GM12878 (cell line): ENCODE measurements around the gene DEK. TPM values are rescaled to one million over a fixed set of nuclear protein-coding genes. Genes with fewer than 3 reads are reported as not detected.
A peak's percentile ranks its signal among the peaks of the same experiment; 100 is the strongest.

ENCODE experiments used
- CREB1 ChIP-seq: IDR thresholded peaks from 2 replicates; pipeline ENCODE4 v1.6.1; 2012; ENCODE audit warnings: low read depth, mild to moderate bottlenecking, inconsistent platforms
- EGR1 ChIP-seq, 2 experiments: IDR thresholded peaks; 1 replicate in 1 of 2; 2 replicates in 1 of 2; pipeline ENCODE4 v1.6.1; 2011 to 2012; ENCODE audit warnings: low read depth in 2 of 2, low read length in 2 of 2, borderline replicate concordance in 1 of 2, mild to moderate bottlenecking in 1 of 2, moderate library complexity in 1 of 2
- HCFC1 ChIP-seq: fragments of 150-350 bp; IDR thresholded peaks from 2 replicates; pipeline ENCODE4 v1.6.1; 2014; ENCODE audit warnings: low read length
- NFYB ChIP-seq: IDR thresholded peaks from 2 replicates; pipeline ENCODE4 v1.6.1; 2011; ENCODE audit warnings: low read depth, mild to moderate bottlenecking, low read length, improper control_type of control experiment, moderate library complexity; ENCODE audit not compliant: insufficient read depth
- NR2C1 ChIP-seq: fragments of 450-650 bp; IDR thresholded peaks from 2 replicates; pipeline ENCODE4 v1.6.1; 2017; ENCODE audit warnings: antibody characterized with exemption, mild to moderate bottlenecking, moderate library complexity
- RAD21 ChIP-seq: IDR thresholded peaks from 2 replicates; pipeline ENCODE4 v1.6.1; 2011; ENCODE audit warnings: mild to moderate bottlenecking, low read depth, low read length, moderate library complexity; ENCODE audit not compliant: insufficient read depth
- RAD51 ChIP-seq: fragments of 450-650 bp; IDR thresholded peaks from 2 replicates; pipeline ENCODE4 v1.6.1; 2016; ENCODE audit warnings: moderate library complexity, mild to moderate bottlenecking, inconsistent platforms
- RUNX3 ChIP-seq: IDR thresholded peaks from 2 replicates; pipeline ENCODE4 v1.6.1; 2012; ENCODE audit warnings: low read length, inconsistent platforms
- SPI1 ChIP-seq: IDR thresholded peaks from 2 replicates; pipeline ENCODE4 v1.6.1; 2011; ENCODE audit warnings: low read depth, mild to moderate bottlenecking, low read length, moderate library complexity, borderline replicate concordance; ENCODE audit not compliant: insufficient read depth
- SREBF2 ChIP-seq: IDR thresholded peaks from 2 replicates; pipeline ENCODE4 v1.6.1; 2012; ENCODE audit warnings: mild to moderate bottlenecking, low read length
- SUPT20H ChIP-seq: IDR thresholded peaks from 2 replicates; pipeline ENCODE4 v1.6.1; 2011; ENCODE audit warnings: low read depth, mild to moderate bottlenecking, low read length, moderate library complexity, borderline replicate concordance; ENCODE audit not compliant: control insufficient read depth
- TCF12 ChIP-seq: IDR thresholded peaks from 2 replicates; pipeline ENCODE4 v1.6.1; 2011; ENCODE audit warnings: low read depth, mild to moderate bottlenecking, low read length
- TCF7 ChIP-seq: IDR thresholded peaks from 2 replicates; pipeline ENCODE4 v1.6.1; 2014; ENCODE audit warnings: antibody characterized with exemption, borderline replicate concordance
- ZNF384 ChIP-seq: IDR thresholded peaks from 2 replicates; pipeline ENCODE4 v1.6.1; 2012; ENCODE audit warnings: low read depth, mild to moderate bottlenecking, low read length, improper control_type of control experiment, borderline replicate concordance
- polyA plus RNA-seq, 11 experiments: library from polyadenylated mRNA; depleted of rRNA in 4 of 11; unstranded in 6 of 11; stranded (reverse) in 5 of 11; fragments of >200 nt; fragmentation: Nextera tagmentation in 4 of 11; fragmentation: Illumina TruSeq in 1 of 11; extraction: Ambion mirVana in 4 of 11; extraction: Trizol in 1 of 11; gene quantifications; 1 replicate in 1 of 11; 2 replicates in 10 of 11; pipeline versions ENCODE4 v1.2.1 to v1.2.3, GENCODE V29; 2011 to 2016; ENCODE audit warnings: inconsistent platforms in 2 of 11, missing spikeins in 2 of 11, low read depth in 1 of 11
- total RNA-seq, 4 experiments: library from RNA; depleted of rRNA in 3 of 4; stranded (reverse); fragments of >200 nt in 3 of 4; fragmentation: Illumina TruSeq in 1 of 4; extraction: Trizol in 1 of 4; gene quantifications; 2 replicates each; pipeline versions ENCODE4 v1.2.1 to v1.2.3, GENCODE V29; 2013 to 2021
- TF ChIP-seq, protein P1 (sequence below): fragments of 450-650 bp; conservative IDR thresholded peaks from 2 replicates; pipeline ENCODE4 v1.6.1; 2017; ENCODE audit warnings: mild to moderate bottlenecking, moderate library complexity
- TF ChIP-seq, protein P2 (sequence below): fragments of 450-650 bp; IDR thresholded peaks from 2 replicates; pipeline ENCODE4 v1.6.1; 2017; ENCODE audit warnings: antibody characterized with exemption, mild to moderate bottlenecking, moderate library complexity
- TF ChIP-seq, protein P3 (sequence below): IDR thresholded peaks from 2 replicates; pipeline ENCODE4 v1.6.1; 2011; ENCODE audit warnings: mild to moderate bottlenecking, low read depth, low read length, moderate library complexity; ENCODE audit not compliant: insufficient replicate concordance
- TF ChIP-seq, protein P4 (sequence below): fragments of 450-650 bp; IDR thresholded peaks from 2 replicates; pipeline ENCODE4 v1.6.1; 2014; ENCODE audit warnings: mild to moderate bottlenecking
- TF ChIP-seq, protein P5 (sequence below): fragments of 150-350 bp; IDR thresholded peaks from 2 replicates; pipeline ENCODE4 v1.6.1; 2016; ENCODE audit warnings: low read depth, low read length

The DEK gene
- total and polyA plus RNA-seq, 10 of the 15 experiments (the other 5 are each of a cell fraction or from before 2014, with no cell fraction given), result 111 to 346 (median 196) TPM

DNA sequence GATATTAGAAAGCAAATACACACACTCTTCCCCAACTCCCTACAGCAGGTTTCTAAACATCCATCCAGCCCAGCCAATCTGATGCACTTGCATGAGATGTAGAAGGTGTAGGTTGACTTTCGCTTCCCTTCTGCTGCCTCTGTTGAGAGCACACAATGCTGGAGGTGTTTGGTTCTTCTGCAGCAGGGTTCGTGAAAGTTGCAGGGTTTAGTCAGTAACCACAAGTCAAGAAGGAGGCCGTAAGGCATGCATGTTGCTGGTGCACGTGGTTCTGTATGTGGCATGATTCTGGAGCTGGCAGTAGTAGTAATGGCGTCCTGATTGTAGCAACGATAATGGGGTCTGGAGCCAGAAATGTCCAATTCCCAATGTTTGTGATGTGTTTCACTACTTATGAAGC lies 53.0 kb downstream of the DEK start (continued):
- TF ChIP-seq, protein P1, sequence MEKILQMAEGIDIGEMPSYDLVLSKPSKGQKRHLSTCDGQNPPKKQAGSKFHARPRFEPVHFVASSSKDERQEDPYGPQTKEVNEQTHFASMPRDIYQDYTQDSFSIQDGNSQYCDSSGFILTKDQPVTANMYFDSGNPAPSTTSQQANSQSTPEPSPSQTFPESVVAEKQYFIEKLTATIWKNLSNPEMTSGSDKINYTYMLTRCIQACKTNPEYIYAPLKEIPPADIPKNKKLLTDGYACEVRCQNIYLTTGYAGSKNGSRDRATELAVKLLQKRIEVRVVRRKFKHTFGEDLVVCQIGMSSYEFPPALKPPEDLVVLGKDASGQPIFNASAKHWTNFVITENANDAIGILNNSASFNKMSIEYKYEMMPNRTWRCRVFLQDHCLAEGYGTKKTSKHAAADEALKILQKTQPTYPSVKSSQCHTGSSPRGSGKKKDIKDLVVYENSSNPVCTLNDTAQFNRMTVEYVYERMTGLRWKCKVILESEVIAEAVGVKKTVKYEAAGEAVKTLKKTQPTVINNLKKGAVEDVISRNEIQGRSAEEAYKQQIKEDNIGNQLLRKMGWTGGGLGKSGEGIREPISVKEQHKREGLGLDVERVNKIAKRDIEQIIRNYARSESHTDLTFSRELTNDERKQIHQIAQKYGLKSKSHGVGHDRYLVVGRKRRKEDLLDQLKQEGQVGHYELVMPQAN, result peak; percentile 48; the same call in 1 of the 2 replicates
- TF ChIP-seq SREBF2, result no peak
- TF ChIP-seq, protein P2, sequence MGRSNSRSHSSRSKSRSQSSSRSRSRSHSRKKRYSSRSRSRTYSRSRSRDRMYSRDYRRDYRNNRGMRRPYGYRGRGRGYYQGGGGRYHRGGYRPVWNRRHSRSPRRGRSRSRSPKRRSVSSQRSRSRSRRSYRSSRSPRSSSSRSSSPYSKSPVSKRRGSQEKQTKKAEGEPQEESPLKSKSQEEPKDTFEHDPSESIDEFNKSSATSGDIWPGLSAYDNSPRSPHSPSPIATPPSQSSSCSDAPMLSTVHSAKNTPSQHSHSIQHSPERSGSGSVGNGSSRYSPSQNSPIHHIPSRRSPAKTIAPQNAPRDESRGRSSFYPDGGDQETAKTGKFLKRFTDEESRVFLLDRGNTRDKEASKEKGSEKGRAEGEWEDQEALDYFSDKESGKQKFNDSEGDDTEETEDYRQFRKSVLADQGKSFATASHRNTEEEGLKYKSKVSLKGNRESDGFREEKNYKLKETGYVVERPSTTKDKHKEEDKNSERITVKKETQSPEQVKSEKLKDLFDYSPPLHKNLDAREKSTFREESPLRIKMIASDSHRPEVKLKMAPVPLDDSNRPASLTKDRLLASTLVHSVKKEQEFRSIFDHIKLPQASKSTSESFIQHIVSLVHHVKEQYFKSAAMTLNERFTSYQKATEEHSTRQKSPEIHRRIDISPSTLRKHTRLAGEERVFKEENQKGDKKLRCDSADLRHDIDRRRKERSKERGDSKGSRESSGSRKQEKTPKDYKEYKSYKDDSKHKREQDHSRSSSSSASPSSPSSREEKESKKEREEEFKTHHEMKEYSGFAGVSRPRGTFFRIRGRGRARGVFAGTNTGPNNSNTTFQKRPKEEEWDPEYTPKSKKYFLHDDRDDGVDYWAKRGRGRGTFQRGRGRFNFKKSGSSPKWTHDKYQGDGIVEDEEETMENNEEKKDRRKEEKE, result no peak
- TF ChIP-seq RAD21, result peak; percentile 25; the same call in 1 of the 2 replicates
- TF ChIP-seq HCFC1, result no peak
- TF ChIP-seq, protein P3, sequence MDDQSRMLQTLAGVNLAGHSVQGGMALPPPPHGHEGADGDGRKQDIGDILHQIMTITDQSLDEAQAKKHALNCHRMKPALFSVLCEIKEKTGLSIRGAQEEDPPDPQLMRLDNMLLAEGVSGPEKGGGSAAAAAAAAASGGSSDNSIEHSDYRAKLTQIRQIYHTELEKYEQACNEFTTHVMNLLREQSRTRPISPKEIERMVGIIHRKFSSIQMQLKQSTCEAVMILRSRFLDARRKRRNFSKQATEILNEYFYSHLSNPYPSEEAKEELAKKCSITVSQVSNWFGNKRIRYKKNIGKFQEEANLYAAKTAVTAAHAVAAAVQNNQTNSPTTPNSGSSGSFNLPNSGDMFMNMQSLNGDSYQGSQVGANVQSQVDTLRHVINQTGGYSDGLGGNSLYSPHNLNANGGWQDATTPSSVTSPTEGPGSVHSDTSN, result no peak
- no peak for TF ChIP-seq TCF7
- no peak for TF ChIP-seq EGR1 (IDR thresholded peaks at IDR 0.05; ENCODE audit: borderline replicate concordance in 1 of 2, low read depth in 2 of 2, low read length in 2 of 2)
- peak; percentile 78 for TF ChIP-seq NFYB
- TF ChIP-seq, protein P4, sequence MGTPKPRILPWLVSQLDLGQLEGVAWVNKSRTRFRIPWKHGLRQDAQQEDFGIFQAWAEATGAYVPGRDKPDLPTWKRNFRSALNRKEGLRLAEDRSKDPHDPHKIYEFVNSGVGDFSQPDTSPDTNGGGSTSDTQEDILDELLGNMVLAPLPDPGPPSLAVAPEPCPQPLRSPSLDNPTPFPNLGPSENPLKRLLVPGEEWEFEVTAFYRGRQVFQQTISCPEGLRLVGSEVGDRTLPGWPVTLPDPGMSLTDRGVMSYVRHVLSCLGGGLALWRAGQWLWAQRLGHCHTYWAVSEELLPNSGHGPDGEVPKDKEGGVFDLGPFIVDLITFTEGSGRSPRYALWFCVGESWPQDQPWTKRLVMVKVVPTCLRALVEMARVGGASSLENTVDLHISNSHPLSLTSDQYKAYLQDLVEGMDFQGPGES, result no peak
- peak; percentile 98 for TF ChIP-seq RUNX3
- no peak for TF ChIP-seq NR2C1
- TF ChIP-seq RAD51, result peak; percentile 82
- no peak for TF ChIP-seq SUPT20H
- TF ChIP-seq TCF12, result 0 out of 2 replicates have a peak, but pooled peaks have one; percentile 25
- no peak for TF ChIP-seq ZNF384
- TF ChIP-seq CREB1, result peak; percentile 50; the same call in 1 of the 2 replicates
- peak; percentile 97 for TF ChIP-seq SPI1
- TF ChIP-seq, protein P5, sequence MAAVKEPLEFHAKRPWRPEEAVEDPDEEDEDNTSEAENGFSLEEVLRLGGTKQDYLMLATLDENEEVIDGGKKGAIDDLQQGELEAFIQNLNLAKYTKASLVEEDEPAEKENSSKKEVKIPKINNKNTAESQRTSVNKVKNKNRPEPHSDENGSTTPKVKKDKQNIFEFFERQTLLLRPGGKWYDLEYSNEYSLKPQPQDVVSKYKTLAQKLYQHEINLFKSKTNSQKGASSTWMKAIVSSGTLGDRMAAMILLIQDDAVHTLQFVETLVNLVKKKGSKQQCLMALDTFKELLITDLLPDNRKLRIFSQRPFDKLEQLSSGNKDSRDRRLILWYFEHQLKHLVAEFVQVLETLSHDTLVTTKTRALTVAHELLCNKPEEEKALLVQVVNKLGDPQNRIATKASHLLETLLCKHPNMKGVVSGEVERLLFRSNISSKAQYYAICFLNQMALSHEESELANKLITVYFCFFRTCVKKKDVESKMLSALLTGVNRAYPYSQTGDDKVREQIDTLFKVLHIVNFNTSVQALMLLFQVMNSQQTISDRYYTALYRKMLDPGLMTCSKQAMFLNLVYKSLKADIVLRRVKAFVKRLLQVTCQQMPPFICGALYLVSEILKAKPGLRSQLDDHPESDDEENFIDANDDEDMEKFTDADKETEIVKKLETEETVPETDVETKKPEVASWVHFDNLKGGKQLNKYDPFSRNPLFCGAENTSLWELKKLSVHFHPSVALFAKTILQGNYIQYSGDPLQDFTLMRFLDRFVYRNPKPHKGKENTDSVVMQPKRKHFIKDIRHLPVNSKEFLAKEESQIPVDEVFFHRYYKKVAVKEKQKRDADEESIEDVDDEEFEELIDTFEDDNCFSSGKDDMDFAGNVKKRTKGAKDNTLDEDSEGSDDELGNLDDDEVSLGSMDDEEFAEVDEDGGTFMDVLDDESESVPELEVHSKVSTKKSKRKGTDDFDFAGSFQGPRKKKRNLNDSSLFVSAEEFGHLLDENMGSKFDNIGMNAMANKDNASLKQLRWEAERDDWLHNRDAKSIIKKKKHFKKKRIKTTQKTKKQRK, result no peak
